Activated naive CD8-positive, alpha-beta T cell treated with anti-CD3 and anti-CD28 coated beads, Interleukin-2, amount 50 U/mL, for 16 hours (primary cell): ENCODE results near the gene UBN1.

Experiments used
- DNase-seq: peaks from one replicate; pipeline ENCODE4 v3.0.0-alpha.2; 2020; ENCODE audit warnings: low read depth, low spot score

The UBN1 gene

GRCh38 chr16:4860727-4861342 lies 13.6 kb downstream of the UBN1 start:
- DNase-seq = no peak

DNA sequence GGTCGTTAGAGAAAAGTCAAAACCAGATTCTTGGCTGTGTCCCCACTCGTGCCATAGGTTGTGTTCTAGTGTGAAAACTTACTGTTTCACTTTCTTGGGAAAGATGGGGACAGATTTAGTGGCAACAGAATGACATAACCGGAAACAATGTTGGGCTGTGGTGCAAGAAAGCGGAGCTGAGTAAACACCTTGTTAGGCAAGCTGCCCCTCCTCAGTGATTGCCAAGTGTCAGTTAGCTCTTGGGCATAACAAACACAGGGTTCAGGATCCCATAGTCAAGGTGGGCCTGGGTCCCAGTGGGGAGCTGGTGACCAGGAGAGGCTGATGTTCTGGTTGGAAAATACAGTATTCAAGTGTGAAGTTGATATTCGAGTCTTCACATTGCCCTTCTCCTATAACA lies 15.4 kb downstream of the UBN1 start:
- DNase-seq = no peak

DNA sequence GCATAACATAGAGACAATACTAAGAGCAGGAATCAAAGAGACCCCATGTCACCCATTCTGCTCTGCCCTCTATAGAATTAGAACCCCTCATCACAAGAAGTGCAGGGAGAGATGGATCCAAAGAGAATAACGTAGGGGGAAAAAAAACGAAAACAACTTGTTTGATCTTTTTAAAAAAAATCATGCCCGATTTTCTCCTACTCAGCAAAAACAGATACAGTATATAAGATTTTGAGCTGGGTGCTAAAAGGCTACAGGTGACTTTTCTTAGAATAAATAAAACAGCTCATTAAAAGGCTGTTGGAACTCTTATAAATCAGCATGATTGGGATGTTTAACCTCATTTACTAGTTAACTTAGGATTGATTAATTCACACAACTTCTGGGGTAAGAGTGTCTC lies 17.4 kb downstream of the UBN1 start:
- no peak for DNase-seq

DNA sequence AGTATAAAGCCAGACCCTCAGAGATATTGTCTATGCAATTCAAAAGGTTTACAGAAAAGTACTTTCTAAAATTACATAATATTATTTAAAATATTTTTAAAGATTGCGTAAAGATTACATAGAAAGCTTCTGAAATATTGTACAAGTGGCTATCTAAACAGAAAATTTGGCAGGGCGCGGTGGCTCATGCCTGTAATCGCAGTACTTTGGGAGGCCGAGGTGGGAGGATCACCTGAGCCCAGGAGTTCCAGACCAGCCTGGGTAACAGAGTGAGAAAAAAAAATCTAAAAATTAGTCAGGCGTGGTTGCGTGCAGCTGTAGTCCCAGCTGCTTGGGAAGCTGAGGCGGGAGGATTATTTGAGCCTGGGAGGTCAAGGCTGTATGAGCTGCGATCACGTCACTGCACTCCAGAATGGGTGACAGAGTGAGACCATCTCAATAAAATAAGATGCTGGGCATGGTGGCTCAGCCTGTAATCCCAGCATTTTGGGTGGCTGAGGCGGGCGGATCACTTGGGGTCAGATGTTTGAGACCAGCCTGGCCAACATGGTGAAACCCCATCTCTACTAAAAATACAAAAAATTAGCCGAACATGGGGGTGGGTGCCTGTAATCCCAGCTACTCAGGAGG lies 18.1 kb downstream of the UBN1 start:
- no peak for DNase-seq

GRCh38 chr16:4866586-4866985 lies 19.3 kb downstream of the UBN1 start:
- DNase-seq = no peak

DNA sequence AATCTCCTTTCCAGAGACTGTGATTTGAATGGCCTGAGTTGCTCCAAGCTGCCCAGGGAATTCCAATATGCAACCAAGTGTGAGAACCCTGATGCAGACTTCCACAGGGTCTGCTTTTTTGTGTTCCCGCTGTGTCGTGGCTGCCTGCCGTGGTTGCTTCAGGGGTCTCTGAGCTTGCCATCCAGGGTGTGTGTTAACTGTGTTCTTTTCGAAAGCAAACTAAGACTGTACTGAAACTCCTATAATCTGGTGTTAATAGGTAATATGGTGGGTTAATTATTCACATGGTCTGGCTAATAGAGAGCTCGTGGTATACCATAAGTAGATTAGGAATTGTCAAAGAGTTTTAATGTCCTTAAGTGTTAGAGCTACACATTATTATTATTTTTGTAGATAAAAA lies 20.7 kb downstream of the UBN1 start:
- no peak for DNase-seq

GRCh38 chr16:4868535-4868934 lies 21.3 kb downstream of the UBN1 start:
- no peak for DNase-seq

DNA sequence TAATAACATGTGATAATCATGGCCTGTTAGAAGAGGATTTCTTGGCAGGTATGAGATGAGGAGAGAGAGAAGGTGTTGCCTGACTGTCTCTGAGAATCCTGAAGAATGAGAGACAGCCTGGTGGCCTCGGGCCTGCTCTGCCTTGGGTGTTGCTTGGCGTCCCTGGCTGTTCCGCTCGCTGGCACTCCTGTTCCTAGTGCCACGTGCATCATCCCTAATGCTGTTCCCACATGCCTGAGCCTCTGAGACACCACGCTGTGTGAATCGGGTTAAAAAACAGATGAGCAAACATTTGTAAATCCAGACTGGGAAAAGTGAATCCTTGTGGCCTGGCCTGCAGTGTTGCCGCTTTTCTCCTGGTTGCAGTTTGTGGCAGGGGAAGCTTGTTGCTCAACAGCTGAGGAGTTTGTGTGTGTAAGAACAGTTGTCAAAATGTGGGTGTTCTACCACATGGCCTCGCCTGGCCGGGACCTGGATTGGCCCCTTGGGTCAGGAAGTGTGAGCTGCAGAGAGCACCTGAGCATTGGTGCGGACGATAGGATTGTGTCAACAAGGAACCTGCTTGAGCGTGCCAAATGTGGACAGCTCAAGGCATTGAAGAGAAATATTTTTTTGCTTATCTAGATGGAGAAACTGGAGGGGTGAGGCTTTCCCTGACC lies 22.0 kb downstream of the UBN1 start:
- no peak for DNase-seq

GRCh38 chr16:4870138-4870671 lies 22.9 kb downstream of the UBN1 start:
- DNase-seq = no peak

DNA sequence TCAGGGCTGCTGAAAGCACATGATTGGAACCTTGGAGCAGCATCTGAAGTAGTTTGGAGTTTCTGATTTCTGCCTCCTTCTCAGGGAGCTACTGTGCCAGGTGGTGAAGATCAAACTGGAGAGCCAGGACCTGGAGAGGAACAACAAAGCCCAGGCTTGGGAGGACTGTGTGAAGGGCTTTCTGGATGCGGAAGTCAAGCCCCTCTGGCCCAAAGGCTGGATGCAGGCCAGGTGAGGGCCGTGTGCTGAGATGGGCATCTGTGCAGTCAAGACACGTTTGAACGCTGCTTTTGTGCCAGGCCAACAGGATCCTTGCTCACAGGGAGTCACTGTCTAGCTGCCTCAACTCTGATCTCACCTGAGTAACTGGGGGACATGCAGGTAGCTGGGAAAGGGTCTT lies 23.8 kb downstream of the UBN1 start:
- DNase-seq = no peak

DNA sequence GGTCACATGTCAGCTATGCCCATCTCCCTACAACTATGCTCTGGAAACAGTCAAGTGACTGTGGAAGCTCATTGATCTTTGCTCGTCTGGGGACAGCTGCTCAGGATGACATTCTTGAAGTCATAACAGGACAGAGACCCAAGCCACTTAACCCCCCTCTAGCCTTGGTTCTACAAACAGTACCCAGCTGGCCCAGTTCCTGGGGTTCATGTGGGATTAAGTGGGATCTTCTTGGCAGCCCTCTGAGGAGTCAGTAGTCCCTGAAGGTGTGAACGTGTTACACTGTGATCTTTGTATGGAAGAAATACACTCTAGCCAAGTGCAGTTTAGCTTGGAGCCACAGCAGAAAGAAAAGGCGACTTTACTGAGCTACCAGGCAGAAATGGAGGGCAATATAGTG lies 25.8 kb downstream of the UBN1 start:
- DNase-seq = no peak

DNA sequence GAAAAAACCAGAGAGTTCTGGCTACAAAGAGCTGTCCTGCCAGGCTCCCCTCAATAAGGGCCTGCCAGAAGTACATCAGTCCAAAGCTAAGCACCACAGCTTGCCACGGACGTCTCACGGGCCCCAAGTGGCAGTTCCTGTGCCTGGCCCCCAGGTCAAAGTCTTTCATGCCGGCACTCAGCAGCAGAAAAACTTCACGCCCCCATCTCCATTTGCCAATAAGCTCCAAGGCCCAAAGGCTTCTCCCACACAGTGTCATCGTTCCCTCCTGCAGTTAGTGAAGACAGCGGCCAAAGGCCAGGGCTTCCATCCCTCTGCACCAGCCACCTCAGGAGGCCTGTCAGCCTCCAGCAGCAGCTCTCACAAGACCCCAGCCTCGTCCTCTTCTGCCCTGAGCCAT lies 27.4 kb downstream of the UBN1 start:
- no peak for DNase-seq

DNA sequence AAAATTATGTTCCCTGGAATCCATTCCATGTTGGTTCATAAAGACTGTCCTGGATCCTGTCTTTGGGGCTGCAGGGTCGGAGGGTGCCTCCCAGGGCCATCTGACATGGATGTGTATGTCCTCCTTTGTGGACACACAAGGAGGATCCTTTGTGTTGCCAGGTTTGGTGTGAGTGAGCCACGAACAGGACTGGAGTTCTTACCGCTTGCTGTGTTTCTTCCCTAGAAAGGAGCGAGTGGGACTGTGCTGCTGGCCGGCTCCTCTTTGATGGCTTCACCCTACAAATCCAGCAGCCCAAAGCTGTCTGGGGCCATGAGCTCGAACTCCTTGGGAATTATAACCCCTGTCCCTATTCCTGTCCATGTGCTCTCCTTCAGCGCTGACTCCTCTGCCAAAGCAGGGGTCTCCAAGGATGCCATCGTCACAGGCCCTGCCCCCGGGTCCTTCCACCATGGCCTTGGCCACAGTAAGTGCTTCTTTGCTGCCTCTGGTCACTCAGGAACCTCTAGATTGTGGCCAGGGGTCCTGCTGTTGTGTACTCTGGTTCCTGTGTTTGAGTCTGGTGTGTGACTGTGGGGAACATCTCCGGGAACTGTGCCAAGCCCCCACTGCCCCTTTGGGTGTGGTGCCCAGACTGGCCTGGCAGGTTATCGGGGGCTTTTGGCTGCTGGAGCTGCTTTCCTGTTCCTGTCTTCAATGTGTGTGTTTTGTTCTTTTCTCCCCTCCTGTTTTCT lies 29.5 kb downstream of the UBN1 start:
- DNase-seq = no peak

DNA sequence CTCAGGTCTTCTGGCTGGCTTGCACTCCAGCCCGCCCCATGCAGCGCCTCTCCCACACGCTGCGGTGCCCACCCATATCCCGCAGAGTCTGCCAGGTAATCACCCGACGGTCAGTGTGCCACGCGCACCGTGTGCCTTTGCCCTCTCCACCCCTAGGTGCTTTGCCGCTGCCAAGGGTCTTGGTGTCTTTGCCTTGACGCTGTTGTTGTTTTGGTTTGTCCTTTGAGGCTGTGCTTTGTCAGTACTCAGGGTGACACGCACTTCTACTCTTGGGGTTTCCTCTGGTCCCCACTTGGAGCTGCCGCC lies 30.1 kb downstream of the UBN1 start:
- DNase-seq = no peak

DNA sequence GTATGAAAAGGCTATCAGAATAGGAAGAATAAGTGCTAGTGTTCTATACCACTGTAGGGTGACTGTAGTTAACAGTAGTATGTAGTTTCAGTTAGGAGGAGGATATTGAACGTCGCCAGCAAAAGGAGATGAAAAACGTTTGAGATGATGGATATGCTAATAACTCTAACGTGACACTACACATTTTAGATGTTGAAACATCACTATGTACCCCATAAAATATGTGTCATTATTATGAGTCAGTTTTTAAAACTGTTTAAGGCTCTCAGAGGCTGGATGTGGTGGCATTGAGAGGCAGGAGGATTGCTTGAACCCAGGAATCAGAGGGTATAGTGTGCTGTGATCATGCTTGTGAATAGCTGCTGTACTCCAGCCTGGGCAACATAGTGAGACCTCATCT lies 31.8 kb downstream of the UBN1 start:
- DNase-seq = no peak

DNA sequence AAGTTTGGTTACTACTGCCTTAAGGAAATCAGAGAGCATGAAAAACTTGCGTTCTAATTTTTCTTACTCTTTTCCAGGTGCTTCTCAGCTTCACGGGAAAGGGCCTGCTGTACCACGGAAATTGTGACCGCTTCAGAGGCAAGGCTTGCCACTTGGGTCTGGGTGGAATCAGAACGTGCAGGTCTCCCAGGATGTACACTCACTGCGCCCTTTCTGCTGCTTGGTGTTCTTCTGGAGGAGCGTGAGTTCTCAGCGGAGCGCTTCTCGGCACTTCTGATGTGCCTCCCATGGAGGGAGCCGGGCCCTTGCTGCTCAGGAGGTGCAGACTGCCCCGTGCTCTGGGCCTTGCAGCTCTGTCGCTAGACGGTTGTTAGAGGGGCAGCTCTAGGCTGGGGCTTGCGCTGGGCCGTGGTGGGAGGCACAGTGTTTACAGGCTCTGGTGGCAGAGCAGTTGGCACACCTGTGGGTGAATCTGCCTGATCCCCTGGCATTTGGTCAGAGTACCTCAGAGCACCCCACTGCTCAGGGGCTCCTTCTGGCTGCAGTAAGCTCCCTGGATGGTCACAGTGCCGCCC lies 32.8 kb downstream of the UBN1 start:
- DNase-seq = no peak

DNA sequence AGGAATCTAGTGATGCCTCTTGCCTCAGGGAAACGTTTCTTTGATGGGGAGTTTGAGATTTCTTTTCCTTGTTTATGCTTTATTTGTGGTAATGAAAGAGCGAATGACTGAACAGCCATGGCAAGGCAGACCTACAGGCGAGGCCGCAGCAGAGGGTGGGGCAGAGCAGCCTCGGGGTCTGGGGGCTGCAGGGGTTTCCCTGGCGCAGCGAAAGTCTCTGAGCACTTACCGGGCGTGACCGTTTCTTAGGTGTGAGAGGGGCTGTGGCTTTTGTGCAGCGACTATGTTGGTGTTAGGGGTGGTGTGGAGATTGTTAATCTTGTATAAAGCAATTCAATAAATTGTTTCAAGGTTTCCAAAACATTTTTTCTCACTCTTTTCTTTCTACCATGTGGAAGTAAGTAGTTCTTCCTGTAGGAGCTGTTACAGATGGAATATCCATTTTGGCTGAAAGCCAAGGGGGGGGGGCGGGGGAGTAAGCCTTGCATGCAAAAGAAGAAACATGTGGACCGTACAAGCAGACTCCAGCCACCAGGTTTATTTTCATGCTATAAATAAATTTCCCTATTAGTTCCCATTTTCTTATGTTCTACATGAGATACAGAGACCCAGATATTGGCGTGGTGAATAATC lies 34.8 kb downstream of the UBN1 start:
- DNase-seq = no peak

GRCh38 chr16:4882633-4883285 lies 35.5 kb downstream of the UBN1 start:
- no peak for DNase-seq

DNA sequence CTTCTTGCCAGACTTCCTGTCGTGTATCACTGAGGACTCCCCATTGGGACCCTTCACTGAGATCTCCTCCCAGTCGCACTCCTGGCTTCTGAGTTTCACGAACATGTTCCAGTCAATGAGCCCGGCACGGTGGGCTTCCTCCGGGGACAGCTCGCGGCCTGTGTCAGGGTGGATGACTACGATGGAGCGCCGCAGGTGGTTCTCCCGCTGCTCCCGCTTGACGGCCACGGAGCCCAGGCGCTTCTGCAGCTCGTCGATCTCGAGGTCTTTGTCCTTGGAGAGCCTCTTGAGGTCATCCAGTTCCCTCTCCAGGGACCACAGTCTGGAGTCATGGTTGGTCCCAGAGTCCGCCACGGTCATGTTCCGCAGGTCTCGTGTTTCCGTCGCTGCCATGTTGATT lies 36.2 kb downstream of the UBN1 start:
- no peak for DNase-seq

DNA sequence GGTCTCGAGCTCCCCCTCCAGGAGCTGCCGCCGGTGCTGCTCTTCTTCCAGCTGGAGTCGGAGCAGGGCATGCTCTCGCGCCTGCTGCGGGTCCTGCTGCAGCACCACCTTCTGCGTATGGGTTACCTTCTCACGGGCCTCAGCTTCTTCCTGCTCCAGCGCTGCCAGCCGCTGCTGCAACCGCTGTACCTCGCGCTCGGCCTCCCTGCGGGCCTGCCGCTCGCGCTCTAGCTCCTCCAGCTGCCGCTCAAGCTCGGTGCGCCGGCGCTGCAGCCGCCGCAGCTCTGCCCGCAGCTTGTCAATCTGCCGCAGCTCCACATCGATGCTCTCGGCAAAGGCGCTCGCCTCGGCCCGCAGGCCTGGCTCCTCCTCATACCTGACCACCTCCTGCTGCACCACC lies 36.9 kb downstream of the UBN1 start:
- DNase-seq = no peak
